Fibroblast of lung (primary cell): ENCODE data around the gene HTR1D. TPM values are rescaled to one million over a fixed set of nuclear protein-coding genes. Genes with fewer than 3 reads are reported as not detected.

Experiments used
- DNase-seq, 2 donors: peaks; one replicate each; pipeline versions ENCODE4 v3.0.0 to v3.0.0-alpha.2; 2010; ENCODE audit warnings: low read depth in 2 of 2
- H2AFZ ChIP-seq: 2 replicates; pipeline ENCODE4 v1.5.1; 2012; ENCODE audit warnings: low read length, control low read depth, inconsistent platforms
- H3K27ac ChIP-seq: 2 replicates; pipeline ENCODE4 v1.5.1; 2011; ENCODE audit warnings: low read length, control low read depth; ENCODE audit not compliant: insufficient read depth
- H3K27me3 ChIP-seq: 2 replicates; pipeline ENCODE4 v1.5.1; 2011; ENCODE audit warnings: mild to moderate bottlenecking, low read length; ENCODE audit not compliant: control insufficient read depth, insufficient read depth
- H3K36me3 ChIP-seq: 2 replicates; pipeline ENCODE4 v1.5.1; 2011; ENCODE audit warnings: low read length; ENCODE audit not compliant: control insufficient read depth, insufficient read depth
- H3K4me1 ChIP-seq: 2 replicates; pipeline ENCODE4 v1.5.1; 2011; ENCODE audit warnings: low read length; ENCODE audit not compliant: control insufficient read depth, insufficient read depth; ENCODE audit errors: extremely low read depth
- H3K4me2 ChIP-seq: 2 replicates; pipeline ENCODE4 v1.5.1; 2011; ENCODE audit warnings: low read length, control low read depth; ENCODE audit not compliant: insufficient read depth; ENCODE audit errors: extremely low read depth
- H3K4me3 ChIP-seq, 4 experiments: fragments of 200-600 bp in 1 of 4; sonication (generic) in 1 of 4; replicated peaks in 1 of 4; 2 replicates each; pipeline ENCODE4 v1.5.1; 2011 to 2016; ENCODE audit warnings: low read length in 4 of 4, low read depth in 3 of 4, mild to moderate bottlenecking in 3 of 4, control low read depth in 2 of 4, inconsistent platforms in 1 of 4, mixed read lengths in 1 of 4; ENCODE audit not compliant: insufficient read depth in 1 of 4; ENCODE audit errors: control extremely low read depth in 1 of 4
- H3K79me2 ChIP-seq: 2 replicates; pipeline ENCODE4 v1.5.1; 2012; ENCODE audit warnings: mild to moderate bottlenecking, low read length, inconsistent platforms; ENCODE audit not compliant: control insufficient read depth, insufficient read depth
- H3K9ac ChIP-seq: 2 replicates; pipeline ENCODE4 v1.5.1; 2011; ENCODE audit warnings: mild to moderate bottlenecking, low read length, control low read depth; ENCODE audit not compliant: insufficient read depth
- H3K9me3 ChIP-seq: 2 replicates; pipeline ENCODE4 v1.5.1; 2012; ENCODE audit warnings: low read depth, low read length; ENCODE audit not compliant: control insufficient read depth, insufficient read depth
- H4K20me1 ChIP-seq: 2 replicates; pipeline ENCODE4 v1.5.1; 2011; ENCODE audit warnings: low read length; ENCODE audit not compliant: control insufficient read depth, insufficient read depth; ENCODE audit errors: extremely low read depth
- EZH2 ChIP-seq: IDR thresholded peaks from 2 replicates; pipeline ENCODE4 v1.5.1; 2012; ENCODE audit warnings: low read length, control low read depth, mild to moderate bottlenecking; ENCODE audit errors: missing control alignments
- polyA plus RNA-seq, 2 donors: library from polyadenylated mRNA; depleted of rRNA in 1 of 2; stranded (reverse) in 1 of 2; unstranded in 1 of 2; fragments of >200 nt; gene quantifications; 2 replicates each; pipeline ENCODE4 v1.2.1, GENCODE V29; 2011 to 2012; ENCODE audit warnings: missing spikeins in 1 of 2
- total RNA-seq: library from RNA; depleted of rRNA; stranded (reverse); fragments of >200 nt; gene quantifications from 2 replicates; pipeline ENCODE4 v1.2.1, GENCODE V29; 2014
- TF ChIP-seq, protein P1 (sequence below), 2 donors: IDR thresholded peaks in 1 of 2; conservative IDR thresholded peaks in 1 of 2; 1 replicate in 1 of 2; 2 replicates in 1 of 2; pipeline ENCODE4 v1.5.1; 2011 to 2012; ENCODE audit warnings: low read length in 2 of 2, control low read depth in 1 of 2, inconsistent platforms in 1 of 2, low read depth in 1 of 2, mild to moderate bottlenecking in 1 of 2

HTR1D gene
- total and polyA plus RNA-seq, 2 donors (not counting 1 experiment from before 2014, with no cell fraction given), result not detected

DNA sequence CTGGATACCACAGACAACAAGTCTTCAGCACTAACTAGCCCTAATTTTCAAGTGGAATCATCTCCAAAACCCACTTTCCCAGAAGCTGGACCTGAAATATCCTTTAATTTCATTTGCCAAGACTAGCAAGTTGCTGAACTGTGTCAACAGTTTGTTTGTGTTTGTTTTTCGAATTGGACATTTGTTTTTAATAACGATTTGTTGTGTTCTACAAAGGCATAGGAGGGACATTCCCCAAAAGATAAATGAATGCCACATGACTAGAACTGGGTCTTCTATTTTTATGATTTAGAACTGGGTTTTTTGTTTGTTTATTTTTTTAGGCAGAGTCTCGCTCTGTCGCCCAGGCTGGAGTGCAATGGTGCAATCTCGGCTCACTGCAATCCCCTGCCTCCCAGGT, 66.6 kb downstream of the HTR1D start:
- no peaks in the 10 kb centered on the region for H3K9me3 ChIP-seq
- H3K4me2 ChIP-seq, result no peak overlapping the region
- no peak overlapping the region for H3K4me3 ChIP-seq
- no peaks in the 10 kb centered on the region for H3K27me3 ChIP-seq
- H4K20me1 ChIP-seq, result no peaks in the 10 kb centered on the region
- DNase-seq, result no peak
- H2AFZ ChIP-seq, result no peak overlapping the region
- no peak overlapping the region for H3K9ac ChIP-seq
- H3K27ac ChIP-seq, result no peak overlapping the region
- H3K36me3 ChIP-seq, result no peaks in the 10 kb centered on the region
- H3K79me2 ChIP-seq, result peaks cover 48% of the 10 kb centered on the region
- H3K4me1 ChIP-seq, result no peaks in the 10 kb centered on the region
- TF ChIP-seq EZH2, result no peak
- TF ChIP-seq, protein P1, sequence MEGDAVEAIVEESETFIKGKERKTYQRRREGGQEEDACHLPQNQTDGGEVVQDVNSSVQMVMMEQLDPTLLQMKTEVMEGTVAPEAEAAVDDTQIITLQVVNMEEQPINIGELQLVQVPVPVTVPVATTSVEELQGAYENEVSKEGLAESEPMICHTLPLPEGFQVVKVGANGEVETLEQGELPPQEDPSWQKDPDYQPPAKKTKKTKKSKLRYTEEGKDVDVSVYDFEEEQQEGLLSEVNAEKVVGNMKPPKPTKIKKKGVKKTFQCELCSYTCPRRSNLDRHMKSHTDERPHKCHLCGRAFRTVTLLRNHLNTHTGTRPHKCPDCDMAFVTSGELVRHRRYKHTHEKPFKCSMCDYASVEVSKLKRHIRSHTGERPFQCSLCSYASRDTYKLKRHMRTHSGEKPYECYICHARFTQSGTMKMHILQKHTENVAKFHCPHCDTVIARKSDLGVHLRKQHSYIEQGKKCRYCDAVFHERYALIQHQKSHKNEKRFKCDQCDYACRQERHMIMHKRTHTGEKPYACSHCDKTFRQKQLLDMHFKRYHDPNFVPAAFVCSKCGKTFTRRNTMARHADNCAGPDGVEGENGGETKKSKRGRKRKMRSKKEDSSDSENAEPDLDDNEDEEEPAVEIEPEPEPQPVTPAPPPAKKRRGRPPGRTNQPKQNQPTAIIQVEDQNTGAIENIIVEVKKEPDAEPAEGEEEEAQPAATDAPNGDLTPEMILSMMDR (conservative IDR thresholded peaks at IDR 0.05 in 1 of 2, IDR thresholded peaks at IDR 0.05 in 1 of 2; ENCODE audit: low read depth in 1 of 2, low read length in 2 of 2), result no peak

DNA sequence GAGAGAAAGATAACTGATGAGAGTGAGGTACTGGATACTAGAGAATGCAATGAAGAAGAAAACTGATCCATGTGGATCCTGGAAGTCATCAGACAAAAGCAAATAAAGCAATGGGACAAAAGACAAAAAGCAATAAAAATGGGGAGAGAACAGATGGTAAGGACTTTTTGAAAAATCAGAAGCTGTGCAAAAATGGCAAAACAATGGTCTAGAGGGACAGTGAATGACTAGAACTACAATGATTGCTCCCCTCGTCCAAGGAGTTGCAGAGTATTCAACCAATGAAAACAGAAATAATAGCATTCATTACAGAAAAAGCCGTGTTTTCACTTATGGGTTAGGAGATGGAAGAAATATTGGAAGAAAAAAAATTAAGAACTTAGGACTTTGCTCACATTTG, 67.2 kb downstream of the HTR1D start:
- TF ChIP-seq EZH2, result no peak
- TF ChIP-seq, protein P1 (conservative IDR thresholded peaks at IDR 0.05 in 1 of 2, IDR thresholded peaks at IDR 0.05 in 1 of 2; ENCODE audit: low read depth in 1 of 2, low read length in 2 of 2), result no peak
- no peak for DNase-seq
- Histone ChIP-seq H3K4me1 (no peaks in the 10 kb centered on the region), H3K27ac (no peak overlapping the region), H3K4me2 (no peak overlapping the region), H3K9ac (no peak overlapping the region), H3K9me3 (no peaks in the 10 kb centered on the region), H3K4me3 (no peak overlapping the region), H3K36me3 (no peaks in the 10 kb centered on the region), H3K27me3 (no peaks in the 10 kb centered on the region), H3K79me2 (peaks cover 46% of the 10 kb centered on the region), H4K20me1 (no peaks in the 10 kb centered on the region), H2AFZ (no peak overlapping the region)

DNA sequence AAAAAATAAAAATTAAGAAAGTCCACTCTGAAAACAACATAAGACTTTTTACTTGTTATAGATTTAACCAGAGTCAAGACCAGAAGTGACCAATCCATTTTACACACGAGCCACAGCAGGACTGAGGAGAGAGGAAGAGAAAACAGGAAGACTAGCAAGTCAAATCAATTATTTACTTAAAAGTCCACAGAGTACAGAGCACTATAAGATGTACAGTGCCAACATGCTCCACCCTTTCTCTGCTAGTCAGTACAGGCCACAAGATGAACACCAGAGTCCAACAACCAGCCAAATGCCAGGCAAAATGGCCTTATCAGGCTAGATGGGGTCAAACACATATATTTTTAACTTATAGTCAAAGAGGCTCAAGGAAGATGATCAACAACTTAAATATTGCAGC, 68.2 kb downstream of the HTR1D start:
- TF ChIP-seq EZH2, result no peak
- TF ChIP-seq, protein P1 (conservative IDR thresholded peaks at IDR 0.05 in 1 of 2, IDR thresholded peaks at IDR 0.05 in 1 of 2; ENCODE audit: low read depth in 1 of 2, low read length in 2 of 2), result no peak
- no peaks in the 10 kb centered on the region for H4K20me1 ChIP-seq
- no peak overlapping the region for H3K9ac ChIP-seq
- H3K4me1 ChIP-seq, result no peaks in the 10 kb centered on the region
- H3K27me3 ChIP-seq, result no peaks in the 10 kb centered on the region
- H2AFZ ChIP-seq, result no peak overlapping the region
- no peaks in the 10 kb centered on the region for H3K36me3 ChIP-seq
- H3K27ac ChIP-seq, result no peak overlapping the region
- H3K9me3 ChIP-seq, result no peaks in the 10 kb centered on the region
- DNase-seq, result peak in 1 of 2 donors; percentile 11
- no peak overlapping the region for H3K4me2 ChIP-seq
- peaks cover 45% of the 10 kb centered on the region for H3K79me2 ChIP-seq
- H3K4me3 ChIP-seq, result no peak overlapping the region
